HS-5 (cell line): ENCODE measurements around the gene CENPV.
"Not testable (repeated sequence)": the region's sequence is repeated elsewhere in the genome, so short reads cannot be mapped to it uniquely, and the experiment has no call there.

Experiments
- DNase-seq: peaks from one replicate; pipeline ENCODE4 v3.0.0-alpha.2; 2012; ENCODE audit warnings: low read depth

Gene CENPV

GRCh38 chr17:16313139-16314090, 39.9 kb downstream of the CENPV start:
- no peak for DNase-seq

DNA sequence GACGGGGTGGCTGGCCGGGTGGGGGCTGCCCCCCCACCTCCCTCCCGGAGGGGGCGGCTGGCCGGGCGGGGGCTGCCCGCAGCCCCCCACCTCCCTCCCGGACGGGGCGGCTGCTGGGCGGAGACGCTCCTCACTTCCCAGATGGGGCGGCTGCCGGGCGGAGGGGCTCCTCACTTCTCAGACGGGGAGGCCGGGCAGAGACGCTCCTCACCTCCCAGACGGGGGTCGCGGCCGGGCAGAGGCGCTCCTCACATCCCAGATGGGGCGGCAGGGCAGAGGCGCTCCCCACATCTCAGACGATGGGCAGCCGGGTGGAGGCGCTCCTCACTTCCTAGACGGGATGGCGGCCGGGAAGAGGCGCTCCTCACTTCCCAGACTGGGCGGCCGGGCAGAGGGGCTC, 41.2 kb downstream of the CENPV start:
- DNase-seq: not testable (repeated sequence)

DNA sequence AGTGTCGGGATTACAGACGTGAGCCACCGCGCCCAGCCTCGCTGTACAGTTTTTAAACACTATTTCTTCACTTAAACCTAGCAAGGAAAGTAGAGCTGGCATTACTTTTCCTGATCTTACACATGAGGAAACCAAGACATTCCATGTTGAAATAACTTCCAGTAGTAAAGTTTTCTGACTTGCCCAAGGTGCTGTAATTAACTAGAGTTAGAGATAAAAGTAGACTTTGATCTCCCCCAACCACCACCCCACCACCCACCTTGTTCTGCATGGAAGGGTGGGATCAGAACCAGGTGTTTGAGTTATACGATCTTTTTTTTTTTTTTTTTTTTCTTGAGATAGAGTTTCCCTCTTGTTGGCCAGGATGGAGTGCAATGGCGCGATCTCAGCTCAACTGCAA, 47.1 kb downstream of the CENPV start:
- DNase-seq: no peak

- DNase-seq: no peak
Observed at GRCh38 chr17:16304830-16305229, 48.4 kb downstream of the CENPV start.

DNA sequence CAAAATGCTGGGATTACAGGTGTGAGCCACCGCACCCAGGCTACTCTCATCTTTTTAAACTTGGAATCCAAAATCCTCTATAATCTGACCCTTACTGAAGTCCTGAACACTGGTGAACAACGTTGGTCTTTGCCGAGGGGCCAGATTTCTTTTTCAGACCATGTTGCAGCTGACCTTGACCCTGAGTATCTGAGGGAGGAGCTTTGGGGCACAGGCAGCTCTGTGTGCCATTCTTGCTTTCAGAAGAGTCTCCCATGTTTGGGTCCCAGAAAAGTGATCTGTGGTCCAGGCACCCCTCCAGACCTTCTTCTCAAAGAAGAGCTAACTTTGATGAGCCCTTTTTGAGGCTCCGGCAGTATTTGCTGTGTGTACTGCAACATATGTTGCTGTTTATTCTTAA, 50.4 kb downstream of the CENPV start:
- no peak for DNase-seq

GRCh38 chr17:16301963-16302855, 51.1 kb downstream of the CENPV start:
- DNase-seq: no peak

DNA sequence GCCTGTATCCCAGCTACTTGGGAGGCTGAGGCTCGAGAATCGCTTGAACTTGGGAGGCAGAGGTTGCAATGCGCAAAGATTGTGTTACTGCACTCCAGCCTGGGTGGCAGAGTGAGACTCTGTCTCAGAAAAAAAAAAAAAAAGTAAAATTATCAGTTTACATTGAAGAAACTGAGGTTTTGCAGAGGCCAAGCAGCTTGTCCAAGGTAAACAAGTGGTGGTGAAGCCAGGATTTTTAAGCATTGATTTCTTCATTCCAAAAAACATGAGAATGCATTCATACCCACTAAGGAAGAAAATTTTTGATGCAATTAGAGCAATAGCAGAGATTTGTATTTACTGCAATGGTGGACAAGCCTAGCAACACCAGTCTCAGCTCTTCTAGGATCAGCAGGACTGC, 52.7 kb downstream of the CENPV start:
- no peak for DNase-seq

DNA sequence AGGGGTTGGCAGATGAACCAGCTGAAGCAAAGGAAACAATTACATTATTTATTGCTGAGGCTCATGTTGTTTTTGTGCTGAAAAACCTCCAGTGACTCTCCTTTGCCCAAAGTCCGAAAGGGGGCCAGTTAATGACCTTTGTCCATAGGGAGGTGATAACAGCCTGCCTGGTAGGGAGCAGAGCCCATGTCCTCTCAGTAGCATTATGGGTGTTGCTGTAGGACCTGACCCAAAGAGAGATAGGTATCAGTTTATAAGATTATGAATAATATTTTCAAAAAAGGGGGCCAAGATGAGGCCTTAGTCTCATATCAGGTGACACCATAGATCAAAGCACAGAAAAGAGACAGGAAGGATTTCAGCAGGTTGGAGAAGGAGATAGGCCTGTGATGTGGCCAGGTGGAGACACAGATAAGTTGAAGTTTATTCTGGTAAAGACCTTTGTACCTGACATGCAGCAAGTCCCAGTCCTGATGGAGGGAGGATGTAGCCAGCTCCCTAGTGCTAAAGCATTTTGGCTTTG, 55.1 kb downstream of the CENPV start:
- no peak for DNase-seq

- no peak for DNase-seq
Observed at GRCh38 chr17:16297367-16298139, 55.7 kb downstream of the CENPV start.

- DNase-seq: not testable (repeated sequence)
Observed at GRCh38 chr17:16296072-16296471, 57.2 kb downstream of the CENPV start.

DNA sequence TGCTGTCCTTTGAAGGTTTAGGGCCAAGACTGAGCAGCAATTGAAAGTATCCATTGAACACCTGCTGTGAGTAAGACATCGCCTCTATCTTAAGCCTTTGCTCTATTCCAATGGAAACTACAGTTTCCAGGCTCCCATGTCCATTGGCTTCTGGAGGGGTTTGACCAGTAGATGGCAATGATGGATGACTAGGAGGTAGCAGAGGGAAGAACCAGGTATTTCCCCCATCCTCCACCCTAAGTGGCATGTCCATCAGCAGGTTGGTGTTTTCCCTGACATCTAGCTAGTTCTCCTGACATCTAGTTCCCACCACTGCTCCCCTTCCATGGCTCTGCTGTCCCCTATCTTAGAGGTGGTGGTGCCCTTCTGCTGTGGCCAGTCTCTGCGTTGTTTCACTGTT, 58.7 kb downstream of the CENPV start:
- DNase-seq: no peak

DNA sequence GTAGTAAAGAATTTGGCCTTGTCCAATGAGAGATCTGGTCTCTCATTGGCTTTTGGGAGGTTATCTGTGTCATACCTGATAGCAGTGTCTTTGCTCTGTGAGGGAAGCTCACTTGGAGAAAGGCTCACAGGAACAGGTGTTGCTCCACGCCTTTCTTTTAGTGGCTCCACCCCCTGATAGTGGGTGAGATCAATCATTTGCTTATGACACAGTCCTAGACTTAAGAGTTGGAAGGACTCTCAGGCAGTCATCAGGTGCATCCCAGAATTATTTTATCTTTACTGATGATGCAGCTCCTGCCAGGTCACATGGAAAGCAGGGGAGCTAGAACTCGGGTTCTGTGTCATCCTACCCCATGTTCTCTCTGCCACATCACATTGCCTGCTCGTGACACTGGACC, 59.3 kb downstream of the CENPV start:
- no peak for DNase-seq
